HEK293 (cell line): ENCODE measurements around the gene GIT1.

ENCODE experiments used
- ZBTB17 ChIP-seq: fragments of 450-650 bp; formaldehyde crosslinking; IDR thresholded peaks from 2 replicates; pipeline ENCODE4 v1.5.1; 2016; ENCODE audit warnings: missing biosample characterization, missing genetic modification characterization
- TF ChIP-seq, protein P1 (sequence below): fragments of 450-650 bp; formaldehyde crosslinking; IDR thresholded peaks from 2 replicates; pipeline ENCODE4 v1.5.1; 2016; ENCODE audit warnings: missing biosample characterization, missing genetic modification characterization
- TF ChIP-seq, protein P2 (sequence below): fragments of 450-650 bp; formaldehyde crosslinking; IDR thresholded peaks from 2 replicates; pipeline ENCODE4 v1.5.1; 2016; ENCODE audit warnings: missing biosample characterization, missing genetic modification characterization

DNA sequence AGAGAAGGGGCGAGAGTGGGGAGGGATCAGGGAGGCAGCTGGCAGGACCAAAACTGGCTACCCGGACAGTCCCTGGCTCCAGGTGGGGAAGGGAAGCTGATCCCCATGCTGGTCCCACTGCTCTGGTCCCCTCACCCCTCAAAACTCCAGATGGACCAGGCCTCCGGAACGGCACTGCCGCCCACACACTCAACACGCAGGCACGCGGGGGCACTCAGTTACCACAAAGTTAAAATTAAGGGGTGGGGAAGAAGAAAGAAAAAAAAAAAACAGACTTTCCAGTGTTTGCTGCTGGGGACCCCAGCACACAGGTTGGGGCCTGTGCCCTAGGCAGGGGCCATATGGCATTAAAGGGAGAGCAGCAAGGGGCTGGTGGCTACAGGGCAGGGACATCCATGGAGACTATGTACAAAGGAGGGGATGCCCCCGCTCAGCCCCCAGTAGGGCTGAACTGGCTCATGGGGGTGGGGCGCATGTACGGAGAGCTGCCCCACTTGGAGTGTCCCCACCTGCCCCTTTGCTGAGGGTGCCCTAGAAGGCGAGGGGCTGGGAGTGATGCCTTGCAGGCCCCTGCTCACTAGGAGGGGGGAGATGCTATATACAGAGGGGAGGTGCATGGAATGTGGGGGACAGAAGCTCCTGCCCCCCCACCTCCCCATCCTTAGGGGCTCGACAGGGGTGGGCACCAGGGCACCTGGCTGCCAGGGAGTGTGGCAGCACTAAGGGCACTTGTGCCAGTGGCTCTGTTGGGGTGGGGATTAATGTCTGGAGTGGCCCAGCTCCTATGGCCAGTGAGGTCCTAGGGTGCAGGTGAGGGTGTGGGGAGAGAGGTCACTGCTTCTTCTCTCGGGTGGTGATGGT is 15.3 kb downstream of the GIT1 start:
- TF ChIP-seq, protein P1, sequence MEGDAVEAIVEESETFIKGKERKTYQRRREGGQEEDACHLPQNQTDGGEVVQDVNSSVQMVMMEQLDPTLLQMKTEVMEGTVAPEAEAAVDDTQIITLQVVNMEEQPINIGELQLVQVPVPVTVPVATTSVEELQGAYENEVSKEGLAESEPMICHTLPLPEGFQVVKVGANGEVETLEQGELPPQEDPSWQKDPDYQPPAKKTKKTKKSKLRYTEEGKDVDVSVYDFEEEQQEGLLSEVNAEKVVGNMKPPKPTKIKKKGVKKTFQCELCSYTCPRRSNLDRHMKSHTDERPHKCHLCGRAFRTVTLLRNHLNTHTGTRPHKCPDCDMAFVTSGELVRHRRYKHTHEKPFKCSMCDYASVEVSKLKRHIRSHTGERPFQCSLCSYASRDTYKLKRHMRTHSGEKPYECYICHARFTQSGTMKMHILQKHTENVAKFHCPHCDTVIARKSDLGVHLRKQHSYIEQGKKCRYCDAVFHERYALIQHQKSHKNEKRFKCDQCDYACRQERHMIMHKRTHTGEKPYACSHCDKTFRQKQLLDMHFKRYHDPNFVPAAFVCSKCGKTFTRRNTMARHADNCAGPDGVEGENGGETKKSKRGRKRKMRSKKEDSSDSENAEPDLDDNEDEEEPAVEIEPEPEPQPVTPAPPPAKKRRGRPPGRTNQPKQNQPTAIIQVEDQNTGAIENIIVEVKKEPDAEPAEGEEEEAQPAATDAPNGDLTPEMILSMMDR = no peak
- TF ChIP-seq, protein P2, sequence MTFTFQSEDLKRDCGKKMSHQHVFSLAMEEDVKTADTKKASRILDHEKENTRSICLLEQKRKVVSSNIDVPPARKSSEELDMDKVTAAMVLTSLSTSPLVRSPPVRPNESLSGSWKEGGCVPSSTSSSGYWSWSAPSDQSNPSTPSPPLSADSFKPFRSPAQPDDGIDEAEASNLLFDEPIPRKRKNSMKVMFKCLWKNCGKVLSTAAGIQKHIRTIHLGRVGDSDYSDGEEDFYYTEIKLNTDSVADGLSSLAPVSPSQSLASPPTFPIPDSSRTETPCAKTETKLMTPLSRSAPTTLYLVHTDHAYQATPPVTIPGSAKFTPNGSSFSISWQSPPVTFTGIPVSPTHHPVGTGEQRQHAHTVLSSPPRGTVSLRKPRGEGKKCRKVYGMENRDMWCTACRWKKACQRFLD (tag by site-specific recombination) = no peak
- TF ChIP-seq ZBTB17 (tag by site-specific recombination) = no peak
